B cell (primary cell): ENCODE results near the gene ROBO2. TPM values are rescaled to one million over a fixed set of nuclear protein-coding genes. Genes with fewer than 3 reads are reported as not detected.

Source experiments
- ATAC-seq: fragments of 200-7000 bp; cut with Tn5 transposase; one replicate; pipeline ENCODE4 v1.10.0; 2021; ENCODE audit warnings: low read depth, mild to moderate bottlenecking, moderate number of reproducible peaks, moderate library complexity
- CTCF ChIA-PET: fragments of 350-600 bp; sonication (Branson Sonifier 250); formaldehyde crosslinking; loops from one replicate; lab custom pipeline; 2021; ENCODE audit warnings: antibody characterized with exemption, inconsistent platforms; lab: Charles Lee
- POLR2A ChIA-PET: fragments of 350-600 bp; sonication (Branson Sonifier 250); formaldehyde crosslinking; loops from one replicate; lab custom pipeline; 2021; ENCODE audit warnings: antibody characterized with exemption; lab: Charles Lee
- DNase-seq: peaks from one replicate; pipeline ENCODE4 v3.0.0; 2013
- H2AFZ ChIP-seq: 2 replicates; pipeline ENCODE4 v1.6.1; 2012; ENCODE audit warnings: mild to moderate bottlenecking, low read depth, low read length; ENCODE audit not compliant: insufficient read depth, poor library complexity, severe bottlenecking
- H3K27ac ChIP-seq, 2 donors: 1 replicate in 1 of 2; 2 replicates in 1 of 2; pipeline ENCODE4 v1.5.1; 2012 to 2013; ENCODE audit warnings: low read length in 2 of 2, mild to moderate bottlenecking in 2 of 2, moderate library complexity in 1 of 2
- H3K27me3 ChIP-seq, 4 experiments: fragments of 200-600 bp in 1 of 4; sonication (generic) in 1 of 4; replicated peaks in 1 of 4; 1 replicate in 2 of 4; 2 replicates in 2 of 4; pipeline versions ENCODE4 v1.6.1 to v1.7.0; 2013 to 2016; ENCODE audit warnings: low read length in 3 of 4, mild to moderate bottlenecking in 2 of 4, mixed read lengths in 1 of 4, moderate library complexity in 1 of 4; ENCODE audit not compliant: insufficient read depth in 4 of 4, control insufficient read depth in 3 of 4; ENCODE audit errors: control extremely low read depth in 1 of 4
- H3K36me3 ChIP-seq, 2 experiments: replicated peaks in 1 of 2; 1 replicate in 1 of 2; 2 replicates in 1 of 2; pipeline versions ENCODE4 v1.6.1 to v1.7.1; 2013; ENCODE audit warnings: low read length in 1 of 2; ENCODE audit not compliant: insufficient read depth in 2 of 2, control insufficient read depth in 1 of 2; ENCODE audit errors: control extremely low read depth in 1 of 2, extremely low read depth in 1 of 2
- H3K4me1 ChIP-seq, 2 donors: fragments of 200-600 bp in 1 of 2; sonication (generic) in 1 of 2; 1 replicate in 1 of 2; 2 replicates in 1 of 2; pipeline versions ENCODE4 v1.5.1 to v1.6.1; 2013 to 2017; ENCODE audit warnings: low read length in 2 of 2; ENCODE audit not compliant: control insufficient read depth in 2 of 2, insufficient read depth in 2 of 2
- H3K4me2 ChIP-seq: replicated peaks from 2 replicates; pipeline ENCODE3; 2012; ENCODE audit warnings: mild to moderate bottlenecking, low read depth, low read length; ENCODE audit not compliant: poor library complexity, severe bottlenecking
- H3K4me3 ChIP-seq, 5 experiments: fragments of 200-600 bp in 1 of 5; sonication (generic) in 1 of 5; 1 replicate in 3 of 5; 2 replicates in 2 of 5; pipeline versions ENCODE4 v1.5.1 to v1.7.0; 2011 to 2016; ENCODE audit warnings: low read length in 4 of 5, mild to moderate bottlenecking in 4 of 5, low read depth in 2 of 5, control low read depth in 1 of 5, moderate library complexity in 1 of 5; ENCODE audit not compliant: insufficient read depth in 1 of 5; ENCODE audit errors: control extremely low read depth in 1 of 5, extremely low read depth in 1 of 5
- H3K79me2 ChIP-seq: fragments of 200-600 bp; sonication (generic); one replicate; pipeline ENCODE4 v1.6.0; 2016; ENCODE audit warnings: low read length; ENCODE audit not compliant: control insufficient read depth, insufficient read depth
- H3K9ac ChIP-seq: fragments of 200-600 bp; sonication (generic); 2 replicates; pipeline ENCODE4 v1.6.1; 2017; ENCODE audit warnings: mild to moderate bottlenecking, low read length, moderate library complexity
- H3K9me3 ChIP-seq, 3 donors: one replicate each; pipeline versions ENCODE4 v1.6.1 to v1.7.1; 2013; ENCODE audit warnings: low read length in 2 of 3; ENCODE audit not compliant: control insufficient read depth in 2 of 3, insufficient read depth in 1 of 3; ENCODE audit errors: control extremely low read depth in 1 of 3
- H4K20me1 ChIP-seq: 2 replicates; pipeline ENCODE4 v1.6.0; 2012; ENCODE audit warnings: mild to moderate bottlenecking, low read length; ENCODE audit not compliant: insufficient read depth, control insufficient read depth, poor library complexity, severe bottlenecking
- H3K27ac Mint-ChIP-seq: one replicate; pipeline ENCODE4 v1.8.0; 2021; ENCODE audit warnings: mixed read lengths
- H3K27me3 Mint-ChIP-seq: one replicate; pipeline ENCODE4 v1.8.0; 2021; ENCODE audit warnings: mixed read lengths
- H3K4me1 Mint-ChIP-seq: one replicate; pipeline ENCODE4 v1.8.0; 2021; ENCODE audit warnings: mixed read lengths
- H3K4me3 Mint-ChIP-seq: one replicate; pipeline ENCODE4 v1.8.0; 2021; ENCODE audit warnings: mixed read lengths
- H3K9me3 Mint-ChIP-seq: one replicate; pipeline ENCODE4 v1.8.0; 2022; ENCODE audit warnings: mixed read lengths; ENCODE audit not compliant: insufficient read depth
- EZH2 ChIP-seq: IDR thresholded peaks from 2 replicates; pipeline ENCODE4 v1.6.1; 2012; ENCODE audit warnings: borderline replicate concordance, low read depth, mild to moderate bottlenecking, moderate library complexity, low read length; ENCODE audit not compliant: insufficient read depth, poor library complexity, severe bottlenecking
- WGBS: methylation state at CpG from one replicate; pipeline ENCODE4 v1.1.5; 2013; ENCODE audit warnings: missing lambda C conversion rate; ENCODE audit not compliant: insufficient coverage; 5-methylcytosine and 5-hydroxymethylcytosine counted together
- intact Hi-C: fragments of 100-400 bp; cut with micrococcal nuclease; formaldehyde crosslinking; loops from one replicate; pipeline ENCODE4 v1.10.0; 2022
- polyA plus RNA-seq: library from polyadenylated mRNA; depleted of rRNA; stranded (reverse); fragments of >200 nt; gene quantifications from 2 replicates; pipeline ENCODE4 v1.2.3, GENCODE V29; 2012
- total RNA-seq, 2 donors: library from RNA; stranded (reverse); fragments of 120-200 nt in 1 of 2; gene quantifications; 1 replicate in 1 of 2; 2 replicates in 1 of 2; pipeline versions ENCODE4 v1.2.3 to v1.2.4, GENCODE V29; 2013 to 2022
- TF ChIP-seq, protein P1 (sequence below): fragments of 200-600 bp; IDR thresholded peaks from one replicate; pipeline ENCODE4 v1.8.0; 2022; ENCODE audit warnings: antibody characterized with exemption, mild to moderate bottlenecking

Gene ROBO2
- total and polyA plus RNA-seq, 2 donors (not counting 1 experiment from before 2014, with no cell fraction given), result not detected

DNA sequence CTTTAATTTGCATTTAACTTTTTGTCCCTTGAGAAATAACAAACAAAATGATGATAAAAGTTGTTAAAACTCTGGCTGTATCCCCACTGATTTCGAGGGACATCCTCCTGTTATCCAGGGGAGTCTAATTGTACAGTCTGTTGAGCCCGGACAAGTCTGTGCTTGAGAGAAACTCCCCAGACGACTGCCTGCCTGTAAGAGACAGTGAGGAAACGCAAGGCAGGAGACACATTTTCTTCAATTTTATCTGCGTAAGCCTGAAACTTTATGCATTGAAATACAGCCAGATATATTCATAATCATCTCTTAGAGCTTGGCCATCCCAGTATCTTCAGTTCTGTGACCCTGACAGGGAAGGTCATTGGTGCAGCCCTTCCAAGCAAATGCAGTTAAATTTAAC is 97.7 kb downstream of the ROBO2 start:
- H3K27me3 Mint-ChIP-seq, result no peaks in the 10 kb centered on the region
- no peak for DNase-seq
- Histone ChIP-seq H3K9ac (no peak overlapping the region), H3K27me3 (no peaks in the 10 kb centered on the region), H3K4me1 (no peaks in the 10 kb centered on the region), H3K4me2 (no peak overlapping the region), H3K36me3 (no peaks in the 10 kb centered on the region), H4K20me1 (no peaks in the 10 kb centered on the region), H3K9me3 (peaks cover 0 to 7% (median 0%) of the 10 kb centered on the region in 3 donors), H2AFZ (no peak overlapping the region), H3K79me2 (no peaks in the 10 kb centered on the region), H3K4me3 (no peak overlapping the region), H3K27ac (no peak overlapping the region)
- WGBS, result 92% methylated on average over 5 of the region's 5 CpGs
- no peaks in the 10 kb centered on the region for H3K4me1 Mint-ChIP-seq
- no peak overlapping the region for H3K4me3 Mint-ChIP-seq
- H3K9me3 Mint-ChIP-seq, result peaks cover 4% of the 10 kb centered on the region
- TF ChIP-seq, protein P1, sequence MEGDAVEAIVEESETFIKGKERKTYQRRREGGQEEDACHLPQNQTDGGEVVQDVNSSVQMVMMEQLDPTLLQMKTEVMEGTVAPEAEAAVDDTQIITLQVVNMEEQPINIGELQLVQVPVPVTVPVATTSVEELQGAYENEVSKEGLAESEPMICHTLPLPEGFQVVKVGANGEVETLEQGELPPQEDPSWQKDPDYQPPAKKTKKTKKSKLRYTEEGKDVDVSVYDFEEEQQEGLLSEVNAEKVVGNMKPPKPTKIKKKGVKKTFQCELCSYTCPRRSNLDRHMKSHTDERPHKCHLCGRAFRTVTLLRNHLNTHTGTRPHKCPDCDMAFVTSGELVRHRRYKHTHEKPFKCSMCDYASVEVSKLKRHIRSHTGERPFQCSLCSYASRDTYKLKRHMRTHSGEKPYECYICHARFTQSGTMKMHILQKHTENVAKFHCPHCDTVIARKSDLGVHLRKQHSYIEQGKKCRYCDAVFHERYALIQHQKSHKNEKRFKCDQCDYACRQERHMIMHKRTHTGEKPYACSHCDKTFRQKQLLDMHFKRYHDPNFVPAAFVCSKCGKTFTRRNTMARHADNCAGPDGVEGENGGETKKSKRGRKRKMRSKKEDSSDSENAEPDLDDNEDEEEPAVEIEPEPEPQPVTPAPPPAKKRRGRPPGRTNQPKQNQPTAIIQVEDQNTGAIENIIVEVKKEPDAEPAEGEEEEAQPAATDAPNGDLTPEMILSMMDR, result no peak
- no peak for TF ChIP-seq EZH2
- ChIA-PET POLR2A (no interaction called here), CTCF (no interaction called here)
- no peak overlapping the region for H3K27ac Mint-ChIP-seq
- intact Hi-C loops, result no loop called here
- no peak for ATAC-seq

DNA sequence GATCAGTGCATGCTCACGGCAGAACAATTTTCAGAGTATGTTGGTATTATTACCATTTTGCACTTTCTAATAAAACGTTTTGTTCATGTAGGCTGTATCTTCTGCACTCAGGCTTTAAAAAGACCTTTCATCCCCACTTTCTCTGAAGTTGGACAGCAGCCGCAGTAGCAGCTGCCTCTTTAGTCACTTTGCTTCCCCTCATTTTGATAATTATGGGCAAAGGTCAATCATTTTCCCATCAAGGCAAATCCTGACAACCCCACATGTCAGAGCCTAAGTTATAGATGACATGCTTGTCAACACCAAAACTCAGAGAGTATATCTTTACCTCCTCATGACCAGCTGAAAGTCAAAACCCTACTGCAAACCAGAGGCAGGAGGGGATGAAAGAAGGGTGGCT is 99.7 kb downstream of the ROBO2 start:
- H3K4me1 Mint-ChIP-seq, result no peaks in the 10 kb centered on the region
- no peaks in the 10 kb centered on the region for H3K27me3 Mint-ChIP-seq
- ATAC-seq (no peak), DNase-seq (no peak)
- H3K36me3 ChIP-seq, result no peaks in the 10 kb centered on the region
- no peaks in the 10 kb centered on the region for H3K79me2 ChIP-seq
- H3K9me3 ChIP-seq, result peaks cover 0 to 7% (median 0%) of the 10 kb centered on the region in 3 donors
- intact Hi-C loops, result no loop called here
- H4K20me1 ChIP-seq, result no peaks in the 10 kb centered on the region
- H3K27ac Mint-ChIP-seq, result no peak overlapping the region
- ChIA-PET CTCF (no interaction called here), POLR2A (no interaction called here)
- peaks cover 6% of the 10 kb centered on the region for H3K9me3 Mint-ChIP-seq
- TF ChIP-seq, protein P1, result no peak
- no peak for TF ChIP-seq EZH2
- no peaks in the 10 kb centered on the region for H3K27me3 ChIP-seq
- no peaks in the 10 kb centered on the region for H3K4me1 ChIP-seq
- 62% methylated on average over 2 of the region's 3 CpGs for WGBS
- H3K27ac ChIP-seq, result no peak overlapping the region
- no peak overlapping the region for H3K4me2 ChIP-seq
- no peak overlapping the region for H2AFZ ChIP-seq
- H3K4me3 ChIP-seq, result no peak overlapping the region
- no peak overlapping the region for H3K4me3 Mint-ChIP-seq
- no peak overlapping the region for H3K9ac ChIP-seq
